ENCODE measurements around the gene DISP2. TPM values are rescaled to one million over a fixed set of nuclear protein-coding genes. Genes with fewer than 3 reads are reported as not detected.

Gene DISP2, protein sequence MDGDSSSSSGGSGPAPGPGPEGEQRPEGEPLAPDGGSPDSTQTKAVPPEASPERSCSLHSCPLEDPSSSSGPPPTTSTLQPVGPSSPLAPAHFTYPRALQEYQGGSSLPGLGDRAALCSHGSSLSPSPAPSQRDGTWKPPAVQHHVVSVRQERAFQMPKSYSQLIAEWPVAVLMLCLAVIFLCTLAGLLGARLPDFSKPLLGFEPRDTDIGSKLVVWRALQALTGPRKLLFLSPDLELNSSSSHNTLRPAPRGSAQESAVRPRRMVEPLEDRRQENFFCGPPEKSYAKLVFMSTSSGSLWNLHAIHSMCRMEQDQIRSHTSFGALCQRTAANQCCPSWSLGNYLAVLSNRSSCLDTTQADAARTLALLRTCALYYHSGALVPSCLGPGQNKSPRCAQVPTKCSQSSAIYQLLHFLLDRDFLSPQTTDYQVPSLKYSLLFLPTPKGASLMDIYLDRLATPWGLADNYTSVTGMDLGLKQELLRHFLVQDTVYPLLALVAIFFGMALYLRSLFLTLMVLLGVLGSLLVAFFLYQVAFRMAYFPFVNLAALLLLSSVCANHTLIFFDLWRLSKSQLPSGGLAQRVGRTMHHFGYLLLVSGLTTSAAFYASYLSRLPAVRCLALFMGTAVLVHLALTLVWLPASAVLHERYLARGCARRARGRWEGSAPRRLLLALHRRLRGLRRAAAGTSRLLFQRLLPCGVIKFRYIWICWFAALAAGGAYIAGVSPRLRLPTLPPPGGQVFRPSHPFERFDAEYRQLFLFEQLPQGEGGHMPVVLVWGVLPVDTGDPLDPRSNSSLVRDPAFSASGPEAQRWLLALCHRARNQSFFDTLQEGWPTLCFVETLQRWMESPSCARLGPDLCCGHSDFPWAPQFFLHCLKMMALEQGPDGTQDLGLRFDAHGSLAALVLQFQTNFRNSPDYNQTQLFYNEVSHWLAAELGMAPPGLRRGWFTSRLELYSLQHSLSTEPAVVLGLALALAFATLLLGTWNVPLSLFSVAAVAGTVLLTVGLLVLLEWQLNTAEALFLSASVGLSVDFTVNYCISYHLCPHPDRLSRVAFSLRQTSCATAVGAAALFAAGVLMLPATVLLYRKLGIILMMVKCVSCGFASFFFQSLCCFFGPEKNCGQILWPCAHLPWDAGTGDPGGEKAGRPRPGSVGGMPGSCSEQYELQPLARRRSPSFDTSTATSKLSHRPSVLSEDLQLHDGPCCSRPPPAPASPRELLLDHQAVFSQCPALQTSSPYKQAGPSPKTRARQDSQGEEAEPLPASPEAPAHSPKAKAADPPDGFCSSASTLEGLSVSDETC (N-terminal part only)
- total RNA-seq, result 1.2 TPM
- long read RNA-seq, partial matches to known transcripts, result 0 of 1 reads
- long read RNA-seq, other reads (novel, unspliced or antisense), result 1 of 1 reads

DNA sequence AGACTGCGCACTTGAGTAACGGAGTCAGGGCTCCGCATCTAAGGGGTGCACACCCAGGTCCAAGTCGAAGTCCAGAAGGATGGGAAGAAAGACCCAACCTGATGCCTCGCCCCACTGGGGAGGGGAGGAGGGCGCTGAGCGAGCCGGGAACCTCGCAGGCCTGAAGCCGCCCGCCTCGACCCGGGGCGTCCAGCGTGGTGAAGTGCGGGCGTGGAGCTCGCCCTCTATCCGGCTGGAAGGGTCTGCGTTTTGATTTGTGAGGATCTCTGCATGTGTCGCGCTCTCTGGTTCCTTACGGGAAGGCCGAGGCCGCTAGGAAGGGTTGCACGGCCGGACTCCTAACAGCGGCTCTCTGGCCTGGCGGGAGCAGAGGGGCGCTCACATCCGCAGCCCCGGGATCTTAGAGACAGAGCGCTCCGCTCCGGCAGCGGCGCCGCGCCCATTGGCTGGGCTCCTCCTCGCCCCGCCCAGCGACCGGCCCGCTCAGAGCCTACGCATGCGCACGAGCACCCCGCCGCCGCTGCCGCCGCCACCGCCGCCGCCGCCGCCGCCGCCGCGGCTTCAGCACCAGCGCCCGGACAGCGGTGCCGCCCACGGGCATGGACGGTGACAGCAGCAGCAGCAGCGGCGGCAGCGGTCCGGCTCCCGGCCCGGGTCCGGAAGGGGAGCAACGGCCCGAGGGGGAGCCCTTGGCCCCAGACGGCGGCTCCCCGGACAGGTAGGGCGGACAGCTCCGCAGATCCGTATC is at the start of gene DISP2:
Gene DISP2 (plus strand): TSS at position 497 of the 748 bp plus-strand sequence. CDS start 103 bp downstream, at position 600.
- peak; percentile 95 for DNase-seq (ENCODE audit: low spot score)
- intact Hi-C loops (cut with DNase I), result loop anchor here (5.0 kb wide), 1 partner anchor 76 kb away; the partner anchor contains the start of gene ANKRD63

DNA sequence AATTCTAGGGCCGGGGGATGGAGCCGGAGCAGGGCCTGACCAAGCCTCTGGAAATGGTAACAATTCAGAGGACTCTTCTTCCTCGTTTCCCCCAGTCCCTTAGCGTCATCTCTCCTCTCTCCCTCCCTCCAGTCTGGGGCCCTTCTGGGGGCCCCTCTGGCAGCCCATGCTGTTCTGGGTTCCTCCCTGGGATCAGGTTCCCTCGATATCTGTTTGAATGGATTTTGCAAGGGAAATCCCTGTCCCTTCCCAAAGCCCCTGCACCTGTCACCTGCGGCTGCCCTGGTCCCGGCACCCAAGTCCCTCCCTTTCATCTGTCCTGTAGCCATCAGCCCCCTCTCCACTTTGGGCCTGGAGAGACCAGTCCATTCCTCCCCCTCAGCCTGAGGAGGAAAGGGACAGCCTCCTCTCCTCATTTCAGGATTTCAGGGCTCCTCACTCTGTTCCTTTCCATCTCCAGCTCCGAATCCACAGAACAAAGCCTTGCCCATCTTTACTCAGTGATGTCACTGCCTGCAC is 48.6 kb upstream of the DISP2 start:
- intact Hi-C loops (cut with DNase I), result no loop called here
- no peak for DNase-seq (ENCODE audit: low spot score)

DNA sequence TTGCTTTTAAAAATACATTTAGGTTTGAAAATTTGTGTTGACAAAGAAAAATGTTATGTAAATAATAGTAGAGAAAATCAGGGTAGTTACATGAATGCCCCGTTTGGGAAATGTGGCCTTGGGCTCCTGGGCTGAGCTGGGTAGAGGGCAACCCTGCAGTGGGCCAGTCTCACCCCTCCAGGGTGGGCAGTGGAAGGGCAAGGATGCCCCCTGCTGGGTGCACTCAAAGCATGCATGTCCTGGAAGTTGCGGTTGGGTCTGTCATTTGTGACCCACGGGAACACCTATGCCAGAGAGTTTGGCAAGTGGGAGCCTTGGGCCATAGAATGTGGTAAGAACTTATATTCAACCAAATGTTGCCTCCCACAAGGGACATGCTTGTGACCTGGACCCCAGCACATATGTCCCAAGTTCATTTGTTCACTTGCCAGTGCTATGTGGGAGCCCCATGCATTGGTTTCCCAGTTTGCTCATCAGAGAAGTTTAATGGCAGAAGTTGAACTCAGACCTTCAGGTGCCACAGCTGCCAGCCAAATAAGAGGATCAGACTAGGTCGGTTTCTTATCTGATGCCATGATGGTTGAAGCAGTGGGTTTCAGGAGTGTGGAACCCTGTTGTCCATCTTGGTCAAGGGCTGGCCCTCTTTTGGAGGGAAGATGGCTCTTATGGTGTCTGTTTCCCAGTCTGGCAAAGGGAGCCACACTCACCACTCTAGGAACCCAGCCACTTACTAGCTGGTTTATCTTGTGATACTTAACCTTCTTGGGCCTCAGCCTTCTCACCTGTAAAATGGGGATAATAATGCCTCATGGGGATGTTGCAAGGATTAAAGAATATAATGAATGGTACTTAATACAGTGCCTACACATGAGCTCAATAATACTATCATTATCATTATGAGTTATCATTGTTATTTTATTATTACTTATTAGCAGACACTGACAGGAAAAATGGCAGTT is 47.7 kb upstream of the DISP2 start:
- intact Hi-C loops (cut with DNase I), result loop anchor here (1.0 kb wide), 1 partner anchor 31 kb away; no protein-coding TSS in a partner anchor
- peak; percentile 89 for DNase-seq (ENCODE audit: low spot score)

DNA sequence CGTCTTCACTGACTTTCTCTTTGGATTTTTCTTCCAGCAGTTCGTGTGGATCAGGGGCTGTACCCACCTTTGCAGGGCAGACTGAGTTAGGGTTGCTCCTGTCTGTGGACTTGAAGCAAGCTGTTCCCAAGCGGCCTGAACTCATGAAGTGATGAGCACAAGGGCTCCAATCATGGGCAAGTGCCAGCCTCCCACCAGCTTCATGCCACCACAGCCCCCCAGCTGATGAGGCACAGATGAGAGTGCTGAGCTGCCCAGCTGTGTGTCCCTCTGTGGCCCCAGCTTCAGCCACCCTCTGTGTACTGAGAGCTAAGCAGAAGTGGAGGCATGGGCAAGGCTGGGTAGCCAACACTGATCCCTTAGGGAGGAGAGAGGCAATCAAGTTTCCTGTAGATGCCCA is 47.0 kb upstream of the DISP2 start:
- intact Hi-C loops (cut with DNase I), result loop anchor here (1.0 kb wide), 1 partner anchor 32 kb away; no protein-coding TSS in a partner anchor
- no peak for DNase-seq (ENCODE audit: low spot score)

DNA sequence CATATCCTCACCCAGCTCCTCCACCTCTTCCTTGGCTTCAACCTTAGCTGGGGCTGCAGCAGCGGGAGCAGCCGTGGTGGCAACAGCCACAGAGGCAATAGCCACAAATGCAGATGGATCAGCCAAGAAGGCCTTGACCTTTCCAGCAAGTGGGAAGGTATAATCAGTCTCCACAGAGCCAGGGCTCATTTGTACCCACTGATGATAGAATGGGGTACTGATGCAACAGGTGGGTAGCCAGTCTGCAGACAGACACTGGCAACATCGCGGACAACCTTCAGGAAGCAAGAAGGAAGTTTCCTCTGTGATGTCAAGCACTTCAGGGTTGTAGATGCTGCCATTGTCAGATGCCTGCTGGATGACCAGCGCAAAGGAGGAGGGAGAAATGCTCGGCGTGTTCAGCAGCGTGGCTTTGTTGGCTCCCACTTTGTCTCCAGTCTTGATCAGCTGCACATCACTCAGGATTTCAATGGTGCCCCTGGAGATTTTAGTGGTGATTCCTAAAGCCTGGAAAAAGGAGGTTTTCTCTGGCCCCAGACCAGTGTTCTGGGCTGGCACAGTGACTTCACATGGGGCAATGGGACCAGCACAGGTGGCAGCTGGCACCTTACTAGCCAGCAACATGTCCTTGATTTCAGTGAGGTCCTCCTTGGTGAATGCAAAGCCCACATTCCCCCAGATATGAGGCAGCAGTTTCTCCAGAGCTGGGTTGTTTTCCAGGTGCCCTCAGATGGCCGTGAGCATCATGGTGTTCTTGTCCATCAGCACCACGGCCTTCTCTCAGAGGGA is 45.5 kb upstream of the DISP2 start:
- DNase-seq (ENCODE audit: low spot score), result no peak
- intact Hi-C loops (cut with DNase I), result no loop called here

DNA sequence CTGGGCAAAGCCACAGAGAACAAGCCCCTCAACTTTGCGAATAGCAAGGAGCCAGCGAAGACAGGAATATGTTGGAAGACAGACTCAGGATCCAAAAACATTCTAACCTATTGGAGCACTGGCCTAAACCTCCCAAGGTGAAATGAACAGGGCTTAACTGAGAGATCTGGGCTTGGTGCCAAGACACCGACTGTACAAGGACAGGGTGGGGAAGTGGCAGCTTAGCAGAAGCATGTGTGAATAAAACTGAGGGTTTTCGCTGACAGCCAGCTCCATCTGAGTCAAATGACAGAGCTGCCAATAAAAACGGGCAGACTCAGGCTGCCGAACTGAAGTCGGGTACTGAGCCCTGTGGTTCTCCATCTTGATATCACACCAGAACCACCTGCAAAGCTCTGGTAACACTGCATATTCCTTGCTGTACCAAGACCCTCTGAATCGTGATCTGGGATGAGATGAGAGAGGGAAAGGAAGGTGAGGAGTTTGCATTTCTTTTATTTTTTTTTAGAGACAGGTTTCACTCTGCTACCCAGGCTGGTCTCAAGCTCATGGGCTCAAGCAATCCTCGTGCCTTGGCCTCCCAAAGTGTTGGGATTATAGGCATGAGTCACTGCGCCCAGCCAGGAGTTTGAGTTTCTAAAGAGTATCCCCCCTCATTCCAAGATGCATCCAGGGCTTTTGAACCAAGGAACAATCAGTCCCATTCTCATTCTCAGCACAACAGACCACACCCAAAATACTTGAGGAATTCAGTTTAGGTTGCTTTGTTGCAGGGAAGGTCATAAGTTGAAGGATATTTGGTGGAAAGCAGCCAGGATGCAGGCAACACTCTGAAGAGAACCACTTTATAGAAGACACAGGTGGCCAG is 44.3 kb upstream of the DISP2 start:
- no peak for DNase-seq (ENCODE audit: low spot score)
- intact Hi-C loops (cut with DNase I), result no loop called here

DNA sequence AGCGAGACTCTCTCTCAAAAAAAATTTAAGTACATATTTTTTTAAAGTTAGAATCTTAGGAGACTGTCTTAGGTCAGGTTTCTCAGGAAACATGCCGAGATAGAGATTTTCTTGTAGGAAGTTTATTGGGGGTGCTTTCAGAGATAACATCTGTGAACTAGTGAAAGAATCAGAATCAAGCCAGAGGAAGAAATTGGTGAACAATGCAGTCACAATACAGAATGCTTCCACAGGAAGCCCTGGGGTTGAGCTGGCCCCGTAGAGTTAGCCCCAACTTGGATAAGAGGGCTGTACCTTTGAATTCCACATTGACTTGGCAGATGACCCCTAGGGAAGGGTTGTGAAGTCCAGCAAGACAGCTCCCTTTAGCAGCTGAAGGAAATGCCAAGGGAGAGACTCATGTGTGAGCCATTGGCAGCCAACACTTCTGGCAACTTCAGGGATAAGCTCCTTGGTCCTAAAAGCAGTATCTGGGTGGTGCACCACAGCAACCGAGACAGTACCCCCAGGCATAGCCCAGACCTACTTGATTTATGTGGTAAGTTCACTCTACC is 43.2 kb upstream of the DISP2 start:
- no peak for DNase-seq (ENCODE audit: low spot score)
- intact Hi-C loops (cut with DNase I), result no loop called here

DNA sequence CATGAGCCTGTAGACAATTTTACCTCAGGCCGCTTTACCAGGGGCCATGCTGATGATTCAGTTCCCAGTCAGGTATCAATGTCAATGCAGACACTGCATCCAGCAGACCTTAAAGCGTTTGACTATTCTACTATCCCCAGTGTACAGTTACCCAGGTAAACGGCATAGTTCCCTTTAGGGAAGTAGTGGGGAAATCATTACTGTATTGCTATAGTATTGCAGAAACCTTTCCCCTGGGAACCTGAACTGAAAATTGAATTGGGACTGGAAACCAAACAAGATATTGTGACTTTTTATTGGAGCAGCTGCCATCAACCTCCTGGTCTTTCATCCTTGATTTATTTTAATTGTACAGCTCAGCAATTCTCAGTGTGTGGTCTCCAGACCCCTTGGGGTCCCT is 41.1 kb upstream of the DISP2 start:
- intact Hi-C loops (cut with DNase I), result no loop called here

DNA sequence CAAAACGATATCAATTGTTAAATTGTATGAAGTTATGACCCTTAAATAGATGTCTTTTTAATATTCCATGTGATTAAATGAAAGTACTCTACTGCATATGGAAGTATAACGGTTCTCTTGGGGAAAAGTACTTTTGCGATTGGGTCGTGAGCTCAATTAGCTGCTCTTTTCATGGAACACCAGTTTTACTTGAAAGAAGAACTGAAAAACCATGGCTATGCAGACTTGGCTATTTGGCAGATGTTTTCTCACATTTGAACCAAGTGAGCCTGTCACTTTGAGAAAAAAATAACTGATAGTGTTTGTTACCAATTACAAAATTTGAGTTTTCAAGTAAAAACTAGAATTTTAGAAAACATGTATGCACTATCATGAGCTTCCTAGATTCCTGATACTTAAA is 40.4 kb upstream of the DISP2 start:
- intact Hi-C loops (cut with DNase I), result no loop called here
- DNase-seq (ENCODE audit: low spot score), result no peak

More for the DNA sequence above, 41.1 kb upstream of the DISP2 start:
- no peak for DNase-seq (ENCODE audit: low spot score)

DNA sequence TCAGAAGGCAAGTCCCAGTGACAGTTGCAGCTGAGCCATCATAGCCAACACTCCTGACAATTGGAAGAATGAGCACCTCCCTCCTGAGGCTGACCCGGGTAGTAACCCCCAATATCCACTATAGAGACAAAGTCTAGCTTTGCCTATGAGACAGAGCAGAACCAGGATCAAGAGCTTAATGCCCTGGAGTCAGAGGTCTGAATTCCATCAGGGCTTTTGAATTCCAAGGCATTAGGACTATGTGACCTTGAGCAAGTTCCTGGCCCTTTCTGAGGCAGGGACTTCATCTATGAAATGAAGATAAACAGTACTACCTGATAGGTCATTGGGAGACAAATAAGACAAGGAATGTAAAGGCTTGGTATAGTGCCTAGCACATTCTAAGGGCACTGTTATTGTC is 37.6 kb upstream of the DISP2 start:
- intact Hi-C loops (cut with DNase I), result no loop called here
- no peak for DNase-seq (ENCODE audit: low spot score)

DNA sequence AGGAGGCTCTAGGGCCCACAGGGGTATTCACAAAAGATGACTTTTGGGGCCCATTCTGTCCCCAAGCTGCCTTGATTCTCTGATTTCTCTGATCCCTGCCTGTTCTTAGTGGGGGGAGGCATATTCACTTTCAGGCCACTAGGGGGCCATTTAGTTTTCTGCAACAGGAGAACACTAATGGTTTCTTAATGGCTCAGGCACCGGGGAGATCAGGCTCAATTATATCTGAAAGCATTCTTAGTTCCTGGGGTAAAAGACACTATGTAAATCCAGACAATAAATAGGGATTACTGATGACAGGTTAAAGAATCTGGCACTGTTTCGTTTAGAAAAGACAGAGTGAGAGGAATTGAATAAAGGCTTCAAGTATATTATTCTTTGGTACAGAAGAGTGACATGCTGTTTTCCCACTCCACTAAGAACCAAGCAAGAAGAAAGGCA is 37.1 kb upstream of the DISP2 start:
- DNase-seq (ENCODE audit: low spot score), result no peak
- intact Hi-C loops (cut with DNase I), result loop anchor here (1.0 kb wide), 1 partner anchor 100 kb away; no protein-coding TSS in a partner anchor

DNA sequence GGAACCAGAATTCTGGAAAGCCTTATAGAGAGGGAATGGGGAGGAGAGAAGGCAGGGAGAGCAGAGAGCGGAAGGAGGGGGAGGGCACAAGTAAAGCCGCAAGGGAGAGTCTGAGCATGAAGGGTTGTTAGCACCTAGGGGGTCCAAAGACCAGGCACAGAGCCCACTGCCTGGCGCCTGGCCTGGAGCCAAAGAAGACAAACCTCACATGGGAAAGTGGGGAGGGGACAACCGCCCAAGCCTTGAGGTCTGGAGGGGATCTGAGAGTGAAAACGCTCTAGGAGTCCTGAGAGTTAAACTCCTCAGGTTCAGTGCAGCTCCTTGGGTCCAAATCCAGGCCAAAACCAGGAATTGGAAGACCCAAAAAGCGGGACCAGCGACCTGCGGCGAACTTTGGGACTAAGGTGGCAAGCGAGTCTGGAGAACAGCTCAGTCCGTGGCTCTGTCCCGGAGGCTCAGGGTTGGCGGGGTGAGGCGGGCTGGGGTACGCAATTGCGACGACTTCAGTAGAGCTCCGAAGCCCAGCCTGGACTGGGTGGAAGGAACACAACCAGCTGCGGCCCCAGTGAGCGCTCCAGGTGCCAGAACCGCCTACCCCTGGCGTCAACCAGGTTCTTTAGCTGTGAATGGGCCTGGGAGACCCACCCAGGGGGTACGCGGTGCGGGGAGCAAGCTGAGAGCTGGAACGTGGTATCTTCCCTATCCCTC is 35.3 kb upstream of the DISP2 start:
- no peak for DNase-seq (ENCODE audit: low spot score)
- intact Hi-C loops (cut with DNase I), result loop anchor here (1.0 kb wide), 1 partner anchor 15 kb away; no protein-coding TSS in a partner anchor

DNA sequence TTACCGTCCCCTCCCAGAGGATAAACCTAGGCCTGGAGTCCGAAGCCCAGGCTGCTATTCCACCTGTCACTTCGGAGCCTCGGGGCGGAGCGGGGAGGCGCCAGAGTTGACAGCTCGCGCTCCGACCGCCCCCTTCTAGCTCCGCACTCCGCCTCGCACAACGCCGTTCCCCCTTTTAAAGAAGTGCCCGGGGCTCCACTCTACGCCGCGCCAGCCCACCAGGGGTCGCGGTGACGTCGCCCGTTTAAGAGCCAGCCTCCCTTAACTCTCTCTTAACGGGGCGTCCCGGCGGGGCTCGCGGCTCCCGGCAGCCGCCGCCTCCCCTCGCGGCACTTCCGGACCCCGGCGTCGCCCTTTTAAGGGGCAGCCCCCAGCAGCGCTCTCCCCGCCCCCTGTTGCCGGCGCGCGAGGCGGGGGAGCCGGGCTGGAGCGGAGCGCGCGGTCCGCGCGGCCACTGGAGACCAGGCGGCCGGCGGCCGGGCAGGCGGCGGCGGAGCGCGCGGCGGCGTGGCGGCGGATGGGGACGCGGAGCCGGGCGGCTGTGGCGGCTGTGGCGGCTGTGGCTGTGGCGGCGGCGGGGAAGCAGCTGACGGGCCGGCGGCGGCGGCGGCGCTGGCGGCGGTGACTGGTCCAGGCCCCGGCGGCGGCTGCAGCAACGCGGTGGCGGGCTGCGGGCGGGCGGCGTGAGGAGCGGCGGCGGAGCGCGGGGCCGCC is 34.6 kb upstream of the DISP2 start, which contains the start of gene INAFM2:
Gene INAFM2 (plus strand): TSS at position 454 of the 714 bp plus-strand sequence. CDS start 364 bp downstream, outside the sequence.
- intact Hi-C loops (cut with DNase I), result loop anchor here (1.0 kb wide), 1 partner anchor 14 kb away; no protein-coding TSS in a partner anchor
- peak; percentile 94 for DNase-seq (ENCODE audit: low spot score)
